Aorta (tissue), 5 donors: ENCODE results near the gene REC8. TPM values are rescaled to one million over a fixed set of nuclear protein-coding genes. Genes with fewer than 3 reads are reported as not detected.

Experiments
- ATAC-seq: fragments of 200-7000 bp; cut with Tn5 transposase; one replicate; pipeline ENCODE4 v1.9.1; 2022; ENCODE audit warnings: moderate library complexity; ENCODE audit not compliant: low FRiP score
- DNase-seq, 2 donors: peaks; one replicate each; pipeline ENCODE4 v3.0.0-alpha.2; 2020
- H3K27ac ChIP-seq, 2 donors: one replicate each; pipeline ENCODE4 v1.5.1; 2013; ENCODE audit warnings: low read length in 2 of 2, mild to moderate bottlenecking in 2 of 2, moderate library complexity in 2 of 2, control low read depth in 1 of 2, inconsistent platforms in 1 of 2, low read depth in 1 of 2
- H3K27me3 ChIP-seq, 2 donors: one replicate each; pipeline ENCODE4 v1.6.1; 2013; ENCODE audit warnings: control low read depth in 1 of 2, low read length in 1 of 2, mild to moderate bottlenecking in 1 of 2, moderate library complexity in 1 of 2; ENCODE audit not compliant: insufficient read depth in 2 of 2, control insufficient read depth in 1 of 2
- H3K36me3 ChIP-seq, 2 donors: one replicate each; pipeline ENCODE4 v1.6.1; 2013; ENCODE audit warnings: control low read depth in 1 of 2, low read length in 1 of 2, mild to moderate bottlenecking in 1 of 2; ENCODE audit not compliant: insufficient read depth in 2 of 2, control insufficient read depth in 1 of 2
- H3K4me1 ChIP-seq, 2 donors: one replicate each; pipeline ENCODE4 v1.6.1; 2013; ENCODE audit warnings: low read length in 2 of 2, control low read depth in 1 of 2, mild to moderate bottlenecking in 1 of 2, moderate library complexity in 1 of 2; ENCODE audit not compliant: insufficient read depth in 2 of 2, control insufficient read depth in 1 of 2
- H3K4me3 ChIP-seq, 2 donors: one replicate each; pipeline ENCODE4 v1.5.1; 2013; ENCODE audit warnings: low read length in 2 of 2, control low read depth in 1 of 2, mild to moderate bottlenecking in 1 of 2
- H3K9me3 ChIP-seq: one replicate; pipeline ENCODE4 v1.6.1; 2013; ENCODE audit warnings: mild to moderate bottlenecking, low read length; ENCODE audit not compliant: control insufficient read depth
- WGBS, 2 donors: extraction: QIAGEN DNeasy Blood & Tissue Kit; methylation state at CpG; one replicate each; pipeline ENCODE4 v1.1.7; 2013; 5-methylcytosine and 5-hydroxymethylcytosine counted together
- intact Hi-C, 2 donors: fragments of 100-400 bp; cut with DNase I; formaldehyde crosslinking; loops; one replicate each; pipeline versions ENCODE4 v1.14.2 to v1.15.0; 2022
- polyA plus RNA-seq, 2 donors: library from polyadenylated mRNA; stranded (reverse); fragments of 200-250 nt; gene quantifications; one replicate each; pipeline ENCODE4 v1.2.3, GENCODE V29; 2013
- total RNA-seq, 2 donors: library from RNA; stranded (reverse); fragmentation: NEBNext Ultra II Directional; extraction: Animal tissue kit (Norgen Biotek cat#: 25700); gene quantifications; one replicate each; pipeline ENCODE4 v1.2.1, GENCODE V29; 2021
- donor health status: healthy with polysubstance abuse.
- donor health status: Bipolar disorder and iron deficiency.
- donor health status: DM: no; HTN: no; CAD: no.
- donor health status: DM: no; HTN: no; CAD: no.
- donor health status: DM: yes; HTN: yes; CAD: no.

REC8 gene
- total and polyA plus RNA-seq, 4 donors = 2.4 to 18.1 (median 10.7) TPM

GRCh38 chr14:24160850-24161804, 10.8 kb upstream of the REC8 start, which contains the start of gene IRF9:
TSS of gene IRF9 (plus strand) at chr14:24161265. CDS start at chr14:24162145, 880 bp downstream.
- Histone ChIP-seq H3K9me3 (no peaks in the 10 kb centered on the region), H3K27me3 (no peaks in the 10 kb centered on the region), H3K4me3 (peak within 1 kb of the TSS; percentile 56 to 67), H3K36me3 (peaks cover 12 to 13% of the 10 kb centered on the region in 2 donors), H3K4me1 (no peaks in the 10 kb centered on the region), H3K27ac (peak within 1 kb of the TSS in 1 of 2 donors; percentile 73)
- intact Hi-C loops = loop anchor here in 1 of 2 donors (2.0 to 10.0 kb wide), 2 partner anchors 28 to 46 kb away; partner anchors contain the start of genes DCAF11, IPO4 and NRL
- DNase-seq (peak; percentile 96 to 98), ATAC-seq (peak; percentile 96)
- WGBS, 2 donors = 0% methylated on average over 12 of the region's 12 CpGs

- no peaks in the 10 kb centered on the region for H3K27me3 ChIP-seq
- no peaks in the 10 kb centered on the region for H3K4me1 ChIP-seq
- ATAC-seq (no peak), DNase-seq (no peak)
- H3K9me3 ChIP-seq = no peaks in the 10 kb centered on the region
- 30 to 38% methylated on average over 8 of the region's 8 CpGs for WGBS, 2 donors
- peaks cover 12 to 15% of the 10 kb centered on the region in 2 donors for H3K36me3 ChIP-seq
- peak overlapping the region in 1 of 2 donors; percentile 26 for H3K27ac ChIP-seq
- intact Hi-C loops = loop anchor here in 1 of 2 donors (10.0 kb wide), 1 partner anchor 47 kb away; the partner anchor contains the start of genes DCAF11 and NRL
- H3K4me3 ChIP-seq = peak overlapping the region; percentile 56 to 67
These were observed 9.8 kb upstream of the REC8 start for GRCh38 chr14:24162093-24162492.

- WGBS, 2 donors = 92% methylated on average over 14 of the region's 14 CpGs
These were observed 7.3 kb upstream of the REC8 start for GRCh38 chr14:24164518-24164991.

GRCh38 chr14:24165785-24166184, 6.1 kb upstream of the REC8 start:
- no peak for DNase-seq
- Histone ChIP-seq H3K4me1 (no peaks in the 10 kb centered on the region), H3K27me3 (no peaks in the 10 kb centered on the region), H3K36me3 (peaks cover 7 to 16% of the 10 kb centered on the region in 2 donors), H3K27ac (no peak overlapping the region), H3K9me3 (no peaks in the 10 kb centered on the region), H3K4me3 (no peak overlapping the region)
- ATAC-seq = no peak
- 93 to 94% methylated on average over 5 of the region's 5 CpGs for WGBS, 2 donors
- intact Hi-C loops = loop anchor here in 1 of 2 donors (10.0 kb wide), 1 partner anchor 51 kb away; the partner anchor contains the start of genes DCAF11 and NRL

More at GRCh38 chr14:24164518-24164991, 7.3 kb upstream of the REC8 start:
- intact Hi-C loops = loop anchor here in 1 of 2 donors (10.0 kb wide), 1 partner anchor 50 kb away; the partner anchor contains the start of genes DCAF11 and NRL
- Histone ChIP-seq H3K27me3 (no peaks in the 10 kb centered on the region), H3K4me1 (no peaks in the 10 kb centered on the region), H3K27ac (no peak overlapping the region), H3K9me3 (no peaks in the 10 kb centered on the region), H3K36me3 (peaks cover 7 to 16% of the 10 kb centered on the region in 2 donors), H3K4me3 (no peak overlapping the region)
- ATAC-seq (no peak), DNase-seq (no peak)

- Histone ChIP-seq H3K4me1 (peaks cover 0 to 2% of the 10 kb centered on the region in 2 donors), H3K36me3 (peaks cover 7 to 16% of the 10 kb centered on the region in 2 donors), H3K27ac (no peak overlapping the region), H3K27me3 (no peaks in the 10 kb centered on the region), H3K9me3 (no peaks in the 10 kb centered on the region), H3K4me3 (no peak overlapping the region)
- DNase-seq = no peak
- ATAC-seq = no peak
- intact Hi-C loops = loop anchor here in 1 of 2 donors (10.0 kb wide), 1 partner anchor 53 kb away; the partner anchor contains the start of genes DCAF11 and NRL
- 83 to 88% methylated on average over 3 of the region's 3 CpGs for WGBS, 2 donors
These were observed 4.3 kb upstream of the REC8 start for GRCh38 chr14:24167469-24168114.

DNA sequence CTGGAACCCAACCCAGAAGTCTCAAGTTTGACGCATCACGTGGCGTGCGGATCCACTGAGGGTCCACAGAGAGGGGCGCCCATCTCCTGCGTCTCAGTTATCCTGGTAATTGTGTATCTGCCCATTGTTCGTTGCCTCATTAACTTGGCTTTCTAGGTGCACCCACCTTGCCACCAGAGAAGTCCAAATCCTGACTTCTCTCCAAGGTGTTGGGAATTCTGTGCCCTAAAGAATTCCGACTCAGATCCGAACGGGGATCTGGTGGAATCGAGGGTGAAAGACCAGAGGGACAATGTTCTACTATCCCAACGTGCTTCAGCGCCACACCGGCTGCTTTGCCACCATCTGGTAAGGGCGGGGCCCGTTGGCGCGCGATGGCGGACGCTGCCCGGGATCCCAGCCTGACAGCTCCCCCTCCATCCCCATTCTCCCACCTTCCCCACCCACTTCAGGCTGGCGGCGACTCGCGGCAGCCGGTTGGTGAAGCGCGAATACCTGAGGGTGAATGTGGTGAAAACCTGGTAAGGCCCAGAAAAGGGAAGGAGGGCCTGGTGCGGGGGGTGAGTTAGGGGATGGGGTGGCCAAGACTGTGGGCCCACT, 481 bp downstream of the REC8 start:
- Histone ChIP-seq H3K36me3 (peaks cover 0 to 2% of the 10 kb centered on the region in 2 donors), H3K27ac (no peak overlapping the region)
- DNase-seq = no peak

DNA sequence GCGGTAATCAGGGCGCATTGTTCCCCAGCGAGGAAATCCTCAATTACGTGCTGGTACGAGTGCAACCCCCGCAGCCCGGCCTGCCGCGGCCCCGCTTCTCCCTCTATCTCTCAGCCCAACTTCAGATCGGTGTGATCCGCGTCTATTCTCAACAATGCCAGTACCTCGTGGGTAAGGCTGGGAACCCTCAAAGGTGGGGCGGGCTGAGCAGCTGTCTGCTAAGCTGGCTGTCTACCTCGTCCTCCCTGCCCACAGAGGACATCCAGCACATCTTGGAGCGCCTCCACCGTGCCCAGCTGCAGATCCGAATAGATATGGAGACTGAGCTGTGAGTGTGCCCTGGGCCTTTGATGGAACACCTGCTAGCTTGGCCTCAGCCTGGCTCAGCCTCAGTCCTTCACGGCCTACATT, 996 bp downstream of the REC8 start:
- WGBS, 2 donors = 76 to 85% methylated on average over 20 of the region's 20 CpGs
- intact Hi-C loops = no loop called here
- Histone ChIP-seq H3K4me3 (no peak overlapping the region), H3K27me3 (no peaks in the 10 kb centered on the region), H3K9me3 (no peaks in the 10 kb centered on the region), H3K27ac (no peak overlapping the region), H3K36me3 (no peaks in the 10 kb centered on the region), H3K4me1 (peaks cover 0 to 2% of the 10 kb centered on the region in 2 donors)
- peak; percentile 4 for ATAC-seq
- DNase-seq = peak in 1 of 2 donors; percentile 77

More for the DNA sequence above, 481 bp downstream of the REC8 start:
- WGBS, 2 donors = 27 to 34% methylated on average over 30 of the region's 30 CpGs
- Histone ChIP-seq H3K4me3 (no peak overlapping the region), H3K4me1 (peaks cover 0 to 2% of the 10 kb centered on the region in 2 donors), H3K9me3 (no peaks in the 10 kb centered on the region), H3K27me3 (no peaks in the 10 kb centered on the region)
- intact Hi-C loops = no loop called here
- ATAC-seq = peak; percentile 6

GRCh38 chr14:24176599-24176998, 4.7 kb downstream of the REC8 start:
- no peak overlapping the region for H3K27ac ChIP-seq
- H3K27me3 ChIP-seq = no peaks in the 10 kb centered on the region
- DNase-seq = no peak
- peaks cover 0 to 2% of the 10 kb centered on the region in 2 donors for H3K4me1 ChIP-seq
- H3K4me3 ChIP-seq = no peak overlapping the region
- H3K36me3 ChIP-seq = no peaks in the 10 kb centered on the region
- WGBS, 2 donors = 94 to 98% methylated on average over 5 of the region's 5 CpGs
- intact Hi-C loops = no loop called here
- no peak for ATAC-seq
- no peaks in the 10 kb centered on the region for H3K9me3 ChIP-seq
